Measurements from ENCODE around the gene ELF4.

Gene ELF4

DNA sequence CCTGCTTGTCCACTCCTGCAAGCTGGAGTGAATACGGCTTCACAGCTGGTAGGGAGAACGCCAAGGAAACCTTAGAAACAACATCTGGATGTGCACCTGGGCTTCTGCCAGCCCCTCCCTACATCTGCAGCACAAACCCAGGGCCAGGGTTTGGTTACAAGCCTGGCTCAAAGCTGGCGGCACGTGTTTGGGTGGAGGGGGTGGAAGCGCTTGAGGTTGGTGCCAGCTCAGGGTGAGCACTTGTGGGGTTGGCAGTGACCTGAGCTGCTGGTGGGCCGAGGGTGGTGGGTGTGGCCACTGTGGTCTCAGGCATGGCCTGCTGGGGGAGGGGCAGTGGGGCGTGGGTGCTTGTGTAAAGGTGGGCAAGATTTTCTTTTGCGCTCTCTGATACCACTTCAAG lies 15.6 kb downstream of the ELF4 start:
- Histone ChIP-seq H3K9ac (ENCODE audit: low read depth, low read length) (no peak overlapping the region), H3K36me3 (ENCODE audit: insufficient read depth, low read length) (no peaks in the 10 kb centered on the region), H3K4me3 (ENCODE audit: low read length) (no peak overlapping the region), H3K4me2 (ENCODE audit: low read length) (no peak overlapping the region), H3K9me3 (replicated peaks; ENCODE audit: low read length) (no peaks in the 10 kb centered on the region), H3K4me1 (ENCODE audit: control insufficient read depth, insufficient read depth, low read length) (no peaks in the 10 kb centered on the region), H3K27me3 (ENCODE audit: control insufficient read depth, insufficient read depth, low read length) (no peaks in the 10 kb centered on the region)

DNA sequence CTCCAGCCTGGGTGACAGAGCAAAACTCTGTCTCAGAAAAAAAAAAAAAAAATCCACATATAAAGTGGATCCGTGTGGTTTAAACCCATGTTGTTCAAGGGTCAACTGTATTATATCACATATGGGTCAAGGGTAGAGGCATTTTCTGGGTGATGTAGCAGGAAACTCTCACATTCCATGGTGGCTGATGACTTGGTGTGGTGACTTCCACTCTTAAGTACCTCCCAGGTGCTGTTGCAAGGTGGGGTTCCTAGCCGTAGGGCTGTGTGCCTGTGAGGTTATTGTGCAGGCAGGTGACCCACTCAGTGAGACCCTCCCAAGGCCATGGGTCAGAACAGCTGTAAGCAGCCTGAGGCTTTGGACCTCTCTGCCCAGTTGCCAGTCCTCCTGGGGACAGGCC lies 17.0 kb downstream of the ELF4 start:
- H3K36me3 ChIP-seq (ENCODE audit: insufficient read depth, low read length), result no peaks in the 10 kb centered on the region
- no peak overlapping the region for H3K4me2 ChIP-seq (ENCODE audit: low read length)
- H3K4me3 ChIP-seq (ENCODE audit: low read length), result no peak overlapping the region
- no peaks in the 10 kb centered on the region for H3K9me3 ChIP-seq (replicated peaks; ENCODE audit: low read length)
- H3K27me3 ChIP-seq (ENCODE audit: control insufficient read depth, insufficient read depth, low read length), result no peaks in the 10 kb centered on the region
- no peak overlapping the region for H3K9ac ChIP-seq (ENCODE audit: low read depth, low read length)
- H3K4me1 ChIP-seq (ENCODE audit: control insufficient read depth, insufficient read depth, low read length), result no peaks in the 10 kb centered on the region

GRCh38 chrX:130091980-130092522 lies 18.2 kb downstream of the ELF4 start:
- no peak overlapping the region for H3K4me3 ChIP-seq (ENCODE audit: low read length)
- no peaks in the 10 kb centered on the region for H3K9me3 ChIP-seq (replicated peaks; ENCODE audit: low read length)
- H3K27me3 ChIP-seq (ENCODE audit: control insufficient read depth, insufficient read depth, low read length), result no peaks in the 10 kb centered on the region
- no peak overlapping the region for H3K9ac ChIP-seq (ENCODE audit: low read depth, low read length)
- H3K4me2 ChIP-seq (ENCODE audit: low read length), result no peak overlapping the region
- H3K36me3 ChIP-seq (ENCODE audit: insufficient read depth, low read length), result no peaks in the 10 kb centered on the region
- no peaks in the 10 kb centered on the region for H3K4me1 ChIP-seq (ENCODE audit: control insufficient read depth, insufficient read depth, low read length)

DNA sequence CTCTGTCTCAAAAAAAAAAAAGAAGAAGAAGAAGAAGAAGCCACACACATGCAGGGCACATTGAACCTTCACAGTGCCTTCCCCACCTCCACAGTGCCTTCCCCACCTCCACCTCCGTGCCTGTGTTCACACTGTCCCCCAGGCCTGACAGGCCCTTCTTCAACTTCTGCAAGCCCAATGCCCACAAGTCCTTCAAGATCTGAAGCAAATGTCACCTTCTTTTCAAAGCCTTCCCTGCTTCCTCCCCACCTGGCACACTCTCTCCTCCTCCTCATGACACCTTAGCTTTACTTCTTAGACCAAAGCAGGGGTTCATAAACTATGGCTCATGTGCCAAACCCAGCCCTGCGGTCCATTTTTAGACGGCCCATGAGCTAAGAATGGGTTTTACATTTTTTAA lies 19.9 kb downstream of the ELF4 start:
- no peaks in the 10 kb centered on the region for H3K27me3 ChIP-seq (ENCODE audit: control insufficient read depth, insufficient read depth, low read length)
- H3K4me2 ChIP-seq (ENCODE audit: low read length), result no peak overlapping the region
- H3K4me3 ChIP-seq (ENCODE audit: low read length), result no peak overlapping the region
- peaks cover 7% of the 10 kb centered on the region for H3K4me1 ChIP-seq (ENCODE audit: control insufficient read depth, insufficient read depth, low read length)
- H3K36me3 ChIP-seq (ENCODE audit: insufficient read depth, low read length), result no peaks in the 10 kb centered on the region
- H3K9ac ChIP-seq (ENCODE audit: low read depth, low read length), result no peak overlapping the region
- H3K9me3 ChIP-seq (replicated peaks; ENCODE audit: low read length), result no peaks in the 10 kb centered on the region

DNA sequence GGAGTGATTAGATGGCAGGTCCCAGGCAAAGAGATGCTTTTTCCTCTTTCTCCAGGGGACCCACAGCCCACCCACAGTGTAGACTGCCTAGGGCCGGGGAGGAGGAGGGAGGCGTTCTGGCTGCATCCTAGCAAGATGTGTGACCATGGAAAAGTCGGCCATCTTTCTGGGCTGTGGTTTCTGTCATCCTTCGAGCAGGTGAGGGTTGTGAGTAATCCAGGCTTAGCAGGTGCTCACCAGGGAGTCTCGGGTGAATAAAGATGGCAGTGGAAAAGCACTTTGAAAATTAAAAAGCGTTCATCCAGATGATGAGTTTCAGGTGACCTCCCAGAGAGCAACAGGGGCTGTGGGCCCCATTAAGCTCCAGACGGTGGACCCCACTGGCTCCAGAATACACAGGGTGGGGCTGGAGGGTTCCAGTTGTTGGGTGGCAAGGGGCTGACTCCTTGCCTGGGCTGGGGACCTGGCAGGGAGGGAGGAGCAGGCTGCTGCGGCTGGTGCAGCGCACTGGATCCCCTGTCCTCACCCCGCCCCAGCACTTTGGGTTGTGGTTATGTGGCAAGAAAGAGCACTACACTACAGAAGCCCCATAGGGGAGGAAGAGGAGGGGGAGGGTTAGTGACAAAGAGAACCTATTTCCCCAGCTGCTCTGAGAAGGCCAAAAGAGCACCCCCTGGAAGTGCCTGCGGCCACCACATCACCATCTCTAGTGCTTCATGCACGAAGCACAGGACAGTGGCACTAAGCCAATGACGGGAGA lies 23.7 kb downstream of the ELF4 start:
- H3K4me1 ChIP-seq (ENCODE audit: control insufficient read depth, insufficient read depth, low read length), result peaks cover 21% of the 10 kb centered on the region

DNA sequence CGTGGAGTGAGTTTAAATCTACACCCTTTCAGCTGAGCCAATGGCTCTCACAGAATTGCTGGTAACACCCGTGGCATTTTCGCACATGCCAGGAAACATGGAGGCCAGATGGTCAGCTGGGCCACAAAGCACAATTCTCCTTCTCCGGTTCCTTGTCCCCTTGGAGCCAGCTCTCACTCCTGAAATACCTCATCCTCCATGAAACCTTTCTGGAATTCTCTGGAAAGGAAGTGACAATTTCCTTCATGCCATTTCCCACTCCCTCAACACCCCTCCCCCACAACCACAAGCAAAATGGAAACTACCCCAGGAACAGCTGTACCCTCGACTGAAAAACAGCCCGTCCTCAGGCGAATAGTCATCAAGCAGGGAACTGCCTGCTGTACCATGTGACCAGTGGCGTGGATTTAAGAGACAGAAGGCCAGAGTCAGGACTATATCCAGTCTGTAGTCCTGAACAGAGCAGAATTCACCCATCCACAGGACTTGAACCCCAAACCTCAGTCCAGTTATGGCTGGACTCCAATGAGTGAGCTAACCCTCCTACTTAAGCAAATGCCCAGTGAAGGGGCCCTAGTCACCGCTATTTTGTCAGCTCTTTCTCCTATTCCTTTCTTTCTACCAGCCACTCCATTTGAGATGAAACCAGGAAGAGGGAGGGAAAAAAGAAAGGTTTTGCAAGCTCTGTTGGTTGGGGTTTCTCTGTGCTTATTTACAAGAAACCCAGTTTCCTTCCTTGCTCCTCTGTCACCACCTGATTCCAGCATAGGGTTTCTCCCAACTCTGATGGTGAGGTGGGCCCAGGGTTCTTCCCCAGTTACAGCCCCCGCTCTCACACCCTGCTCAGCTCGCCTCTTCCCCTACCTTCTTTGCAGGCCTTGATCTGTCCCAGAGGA lies 24.5 kb downstream of the ELF4 start:
- H3K4me2 ChIP-seq (ENCODE audit: low read length), result no peak overlapping the region
- peaks cover 25% of the 10 kb centered on the region for H3K4me1 ChIP-seq (ENCODE audit: control insufficient read depth, insufficient read depth, low read length)
- no peaks in the 10 kb centered on the region for H3K27me3 ChIP-seq (ENCODE audit: control insufficient read depth, insufficient read depth, low read length)

More for the DNA sequence above, 23.7 kb downstream of the ELF4 start:
- no peaks in the 10 kb centered on the region for H3K36me3 ChIP-seq (ENCODE audit: insufficient read depth, low read length)
- H3K9ac ChIP-seq (ENCODE audit: low read depth, low read length), result no peak overlapping the region
- no peaks in the 10 kb centered on the region for H3K9me3 ChIP-seq (replicated peaks; ENCODE audit: low read length)
- no peaks in the 10 kb centered on the region for H3K27me3 ChIP-seq (ENCODE audit: control insufficient read depth, insufficient read depth, low read length)
- H3K4me2 ChIP-seq (ENCODE audit: low read length), result no peak overlapping the region
- H3K4me3 ChIP-seq (ENCODE audit: low read length), result no peak overlapping the region

DNA sequence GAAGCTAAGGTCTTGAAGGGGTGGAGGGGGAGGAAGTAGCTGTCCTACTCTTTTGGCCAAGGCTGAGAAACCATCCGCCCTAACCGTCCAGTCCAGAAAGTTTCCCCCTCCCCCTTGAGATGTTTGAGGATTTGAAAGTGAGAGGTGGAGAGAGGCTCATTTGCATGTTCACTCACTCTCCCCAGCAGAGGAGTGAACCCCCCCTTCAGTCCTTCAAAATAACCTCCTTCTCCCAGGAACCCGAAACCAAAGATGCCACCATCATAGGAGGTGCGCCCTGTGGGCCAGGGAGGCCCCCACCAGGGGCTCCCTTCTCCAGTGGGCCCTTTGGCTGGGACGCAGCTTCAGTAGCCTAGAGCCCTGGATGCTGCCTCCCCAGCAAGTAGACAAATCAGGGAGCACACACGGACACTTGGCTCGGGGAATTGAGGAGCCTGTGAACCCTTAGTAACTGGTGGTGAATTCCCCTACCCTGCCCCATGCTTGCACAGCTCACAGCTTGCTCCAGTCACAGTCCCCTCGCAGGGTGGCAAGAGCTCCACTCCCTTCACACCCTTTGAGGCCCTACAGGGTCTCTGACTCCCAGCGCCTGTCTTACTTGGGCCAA lies 25.6 kb downstream of the ELF4 start:
- H3K9ac ChIP-seq (ENCODE audit: low read depth, low read length), result no peak overlapping the region
- H3K4me1 ChIP-seq (ENCODE audit: control insufficient read depth, insufficient read depth, low read length), result peaks cover 25% of the 10 kb centered on the region
- H3K27me3 ChIP-seq (ENCODE audit: control insufficient read depth, insufficient read depth, low read length), result no peaks in the 10 kb centered on the region
- no peaks in the 10 kb centered on the region for H3K36me3 ChIP-seq (ENCODE audit: insufficient read depth, low read length)
- H3K4me2 ChIP-seq (ENCODE audit: low read length), result no peak overlapping the region
- H3K9me3 ChIP-seq (replicated peaks; ENCODE audit: low read length), result no peaks in the 10 kb centered on the region
- no peak overlapping the region for H3K4me3 ChIP-seq (ENCODE audit: low read length)

More for the DNA sequence above, 24.5 kb downstream of the ELF4 start:
- Histone ChIP-seq H3K36me3 (ENCODE audit: insufficient read depth, low read length) (no peaks in the 10 kb centered on the region), H3K9ac (ENCODE audit: low read depth, low read length) (no peak overlapping the region), H3K9me3 (replicated peaks; ENCODE audit: low read length) (no peaks in the 10 kb centered on the region), H3K4me3 (ENCODE audit: low read length) (no peak overlapping the region)

GRCh38 chrX:130083656-130084382 lies 26.5 kb downstream of the ELF4 start:
- H3K4me3 ChIP-seq (ENCODE audit: low read length), result no peak overlapping the region

GRCh38 chrX:130083107-130083490 lies 27.2 kb downstream of the ELF4 start:
- Histone ChIP-seq H3K4me3 (ENCODE audit: low read length) (no peak overlapping the region), H3K4me1 (ENCODE audit: control insufficient read depth, insufficient read depth, low read length) (peaks cover 25% of the 10 kb centered on the region), H3K4me2 (ENCODE audit: low read length) (no peak overlapping the region), H3K36me3 (ENCODE audit: insufficient read depth, low read length) (no peaks in the 10 kb centered on the region), H3K27me3 (ENCODE audit: control insufficient read depth, insufficient read depth, low read length) (no peaks in the 10 kb centered on the region), H3K9me3 (replicated peaks; ENCODE audit: low read length) (no peaks in the 10 kb centered on the region), H3K9ac (ENCODE audit: low read depth, low read length) (no peak overlapping the region)

More at GRCh38 chrX:130083656-130084382, 26.5 kb downstream of the ELF4 start:
- no peaks in the 10 kb centered on the region for H3K9me3 ChIP-seq (replicated peaks; ENCODE audit: low read length)
- H3K36me3 ChIP-seq (ENCODE audit: insufficient read depth, low read length), result no peaks in the 10 kb centered on the region
- no peaks in the 10 kb centered on the region for H3K27me3 ChIP-seq (ENCODE audit: control insufficient read depth, insufficient read depth, low read length)
- H3K4me2 ChIP-seq (ENCODE audit: low read length), result no peak overlapping the region
- H3K9ac ChIP-seq (ENCODE audit: low read depth, low read length), result no peak overlapping the region
- peaks cover 25% of the 10 kb centered on the region for H3K4me1 ChIP-seq (ENCODE audit: control insufficient read depth, insufficient read depth, low read length)

DNA sequence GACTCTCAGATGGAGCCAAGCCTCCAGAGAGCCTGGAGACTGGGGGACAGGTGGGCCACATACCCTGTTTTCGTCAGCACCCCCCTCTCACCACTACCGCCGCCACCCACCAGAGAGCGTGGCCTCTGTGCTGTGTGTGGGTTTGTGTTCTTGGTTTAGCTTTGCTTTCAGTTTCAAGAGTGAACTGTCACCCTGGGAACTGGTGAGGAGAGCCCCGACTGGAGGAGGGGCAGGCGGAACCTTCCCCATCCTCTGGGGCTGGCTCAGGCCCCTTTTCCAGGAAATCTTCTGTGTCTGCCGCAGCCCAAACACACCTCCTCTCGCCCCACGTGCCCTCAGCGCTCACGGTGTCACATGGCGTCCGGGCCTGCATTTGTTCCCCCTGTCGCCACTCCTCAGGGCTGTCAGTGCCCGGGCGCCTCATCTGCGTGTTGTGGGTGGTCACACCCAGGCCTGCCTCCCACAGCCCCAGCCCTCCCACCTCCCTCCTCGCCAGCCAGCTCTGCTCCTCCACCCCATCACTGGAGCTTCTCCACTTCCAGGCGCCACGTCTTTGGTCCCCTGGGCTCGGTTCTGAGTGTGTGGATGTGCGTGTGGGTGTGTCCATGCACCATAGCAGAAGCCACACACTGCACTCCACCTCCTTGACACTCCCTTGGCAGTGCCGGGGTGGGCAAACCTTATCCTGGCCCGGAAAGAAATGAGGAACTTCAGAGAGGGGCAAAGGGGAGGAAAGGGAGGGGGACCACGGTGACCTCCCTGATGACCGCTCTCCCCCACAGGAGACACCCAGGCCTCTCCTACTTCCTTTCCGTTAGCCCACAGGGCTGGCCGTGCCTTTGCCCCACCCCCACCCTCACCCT lies 27.8 kb downstream of the ELF4 start:
- Histone ChIP-seq H3K4me2 (ENCODE audit: low read length) (peak overlapping the region; percentile 33), H3K9ac (ENCODE audit: low read depth, low read length) (no peak overlapping the region), H3K4me1 (ENCODE audit: control insufficient read depth, insufficient read depth, low read length) (peaks cover 25% of the 10 kb centered on the region), H3K36me3 (ENCODE audit: insufficient read depth, low read length) (no peaks in the 10 kb centered on the region), H3K9me3 (replicated peaks; ENCODE audit: low read length) (no peaks in the 10 kb centered on the region), H3K27me3 (ENCODE audit: control insufficient read depth, insufficient read depth, low read length) (no peaks in the 10 kb centered on the region), H3K4me3 (ENCODE audit: low read length) (no peak overlapping the region)
